ENCODE data around the gene UBL7.

DNA sequence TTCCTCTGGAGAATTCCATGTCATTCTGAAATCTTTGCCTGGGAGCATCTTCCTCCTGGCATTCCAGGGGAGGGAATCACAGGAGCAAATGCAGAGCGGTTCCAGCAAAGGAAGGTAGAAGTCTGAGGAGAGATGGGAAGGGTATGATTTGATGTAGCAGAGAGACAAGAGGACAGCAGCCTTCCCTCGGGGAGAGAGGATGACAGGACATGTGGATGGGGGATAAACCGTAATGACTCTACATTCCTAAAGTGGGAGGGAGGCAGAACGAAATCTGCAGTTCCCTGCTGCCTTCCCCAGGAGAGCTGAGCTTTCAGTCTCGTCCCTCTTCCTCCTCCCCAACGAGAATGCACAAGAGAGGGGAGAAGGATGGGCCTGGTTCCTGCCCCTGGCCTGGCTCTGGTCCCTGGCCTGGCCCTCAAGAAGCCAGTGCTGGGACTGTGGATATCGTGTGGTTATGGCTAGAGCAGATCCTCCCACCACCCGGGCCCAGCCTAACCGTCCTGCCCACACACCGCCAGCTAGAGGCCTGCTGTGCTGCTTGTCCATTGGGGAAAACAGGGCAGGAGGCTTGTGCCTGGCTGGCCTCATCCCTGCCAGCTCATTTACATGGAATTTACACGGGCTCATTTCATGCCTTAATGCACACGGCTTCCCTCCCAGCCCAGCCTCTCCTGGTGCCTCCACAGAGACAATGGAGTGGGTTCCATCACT lies 53.8 kb downstream of the UBL7 start:
- TF ChIP-seq POLR2A (IDR thresholded peaks at IDR 0.05): no peak
- no peak for TF ChIP-seq CTCF (IDR thresholded peaks at IDR 0.05)

Data from gastroesophageal sphincter (tissue), 3 donors.